Measurements from ENCODE around the gene CABP7. TPM values are rescaled to one million over a fixed set of nuclear protein-coding genes. Genes with fewer than 3 reads are reported as not detected.

The CABP7 gene
- total RNA-seq, 4 donors from 2014 or later: 0.20 TPM; not detected in 3

GRCh38 chr22:29737251-29738117, 17.7 kb downstream of the CABP7 start:
- no peak for DNase-seq (ENCODE audit: low spot score in 2 of 2)
- WGBS, 2 donors: 85 to 89% methylated on average over 22 of the region's 22 CpGs
- TF ChIP-seq POLR2A (IDR thresholded peaks at IDR 0.05) (no peak), EP300 (IDR thresholded peaks at IDR 0.05) (no peak), CTCF (IDR thresholded peaks at IDR 0.05) (no peak)
- no peaks in the 10 kb centered on the region for H3K27me3 ChIP-seq
- no peak overlapping the region for H3K27ac ChIP-seq
- no peaks in the 10 kb centered on the region for H3K4me1 ChIP-seq
- no peak overlapping the region for H3K4me3 ChIP-seq
- H3K9me3 ChIP-seq: no peaks in the 10 kb centered on the region
- H3K36me3 ChIP-seq: peaks cover 0 to 95% (median 0%) of the 10 kb centered on the region in 3 donors

- DNase-seq (ENCODE audit: low spot score in 2 of 2): no peak
- Histone ChIP-seq H3K27me3 (no peaks in the 10 kb centered on the region), H3K4me1 (no peaks in the 10 kb centered on the region), H3K4me3 (no peak overlapping the region), H3K27ac (no peak overlapping the region), H3K9me3 (no peaks in the 10 kb centered on the region), H3K36me3 (peaks cover 0 to 95% (median 0%) of the 10 kb centered on the region in 3 donors)
- no peak for TF ChIP-seq POLR2A (IDR thresholded peaks at IDR 0.05)
- no peak for TF ChIP-seq CTCF (IDR thresholded peaks at IDR 0.05)
- TF ChIP-seq EP300 (IDR thresholded peaks at IDR 0.05): no peak
- WGBS, 2 donors: 89 to 90% methylated on average over 14 to 15 of the region's 15 CpGs
These were observed 18.5 kb downstream of the CABP7 start for GRCh38 chr22:29738118-29738815.

- H3K27ac ChIP-seq: no peak overlapping the region
- no peak for DNase-seq (ENCODE audit: low spot score in 2 of 2)
- no peaks in the 10 kb centered on the region for H3K9me3 ChIP-seq
- H3K36me3 ChIP-seq: peaks cover 0 to 95% (median 0%) of the 10 kb centered on the region in 3 donors
- H3K4me1 ChIP-seq: no peaks in the 10 kb centered on the region
- H3K27me3 ChIP-seq: no peaks in the 10 kb centered on the region
- H3K4me3 ChIP-seq: no peak overlapping the region
- TF ChIP-seq CTCF (IDR thresholded peaks at IDR 0.05) (no peak), EP300 (IDR thresholded peaks at IDR 0.05) (no peak), POLR2A (IDR thresholded peaks at IDR 0.05) (no peak)
- WGBS, 2 donors: 91% methylated on average over 15 to 17 of the region's 17 CpGs
These were observed 19.6 kb downstream of the CABP7 start for GRCh38 chr22:29739346-29739875.

- Histone ChIP-seq H3K27me3 (no peaks in the 10 kb centered on the region), H3K9me3 (no peaks in the 10 kb centered on the region), H3K36me3 (peaks cover 0 to 95% (median 3%) of the 10 kb centered on the region in 3 donors), H3K4me3 (no peak overlapping the region), H3K4me1 (peaks cover 0 to 3% (median 0%) of the 10 kb centered on the region in 4 donors), H3K27ac (no peak overlapping the region)
- DNase-seq (ENCODE audit: low spot score in 2 of 2): no peak
- TF ChIP-seq POLR2A (IDR thresholded peaks at IDR 0.05) (no peak), EP300 (IDR thresholded peaks at IDR 0.05) (no peak), CTCF (IDR thresholded peaks at IDR 0.05) (no peak)
- WGBS, 2 donors: 93 to 97% methylated on average over 5 of the region's 5 CpGs
These were observed 20.4 kb downstream of the CABP7 start for GRCh38 chr22:29740216-29740615.

Data from tibial nerve (tissue), 4 donors.